IPS-11a (cell line): ENCODE data around the gene CD244.

ENCODE experiments used
- H3K4me3 ChIP-seq: one replicate; pipeline ENCODE4 v1.5.1; 2013; ENCODE audit warnings: low read depth, low read length, control low read depth

CD244 gene

DNA sequence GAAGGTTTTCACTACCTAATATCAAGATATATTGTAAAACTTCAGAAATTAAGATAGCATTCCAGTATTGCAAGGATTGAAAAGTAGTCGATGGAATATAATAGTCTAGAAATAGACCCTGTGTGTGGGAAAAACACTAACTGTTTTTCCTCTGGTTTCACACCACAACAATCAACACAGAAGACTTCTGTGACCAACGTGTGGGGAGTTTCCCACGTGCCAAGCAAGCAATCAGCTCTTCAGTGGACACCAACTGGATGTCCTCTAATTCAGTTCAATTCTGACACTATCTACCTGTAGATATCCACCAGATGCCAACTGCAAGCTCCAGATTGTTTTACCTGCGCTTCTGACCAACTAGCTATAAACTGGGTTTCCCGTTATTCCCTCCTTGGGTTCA is 12.1 kb downstream of the CD244 start:
- no peak overlapping the region for H3K4me3 ChIP-seq

DNA sequence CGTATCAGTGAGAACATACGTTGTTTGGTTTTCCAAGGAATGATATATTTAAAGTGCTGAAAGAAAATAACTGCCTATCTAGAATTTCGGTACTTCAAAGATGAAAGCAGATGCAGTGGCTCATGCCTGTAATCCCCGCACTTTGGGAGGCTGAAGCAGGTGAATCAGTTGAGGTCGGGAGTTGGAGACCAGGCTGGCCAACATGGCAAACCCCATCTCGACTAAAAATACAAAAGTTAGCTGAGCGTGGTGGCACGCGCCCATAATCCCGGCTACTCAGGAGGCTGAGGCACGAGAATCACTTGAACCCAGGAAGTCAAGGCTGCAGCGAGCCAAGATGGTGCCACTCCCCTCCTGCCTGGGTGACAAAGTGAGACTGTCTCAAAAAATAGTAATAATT is 16.4 kb downstream of the CD244 start:
- H3K4me3 ChIP-seq: no peak overlapping the region

DNA sequence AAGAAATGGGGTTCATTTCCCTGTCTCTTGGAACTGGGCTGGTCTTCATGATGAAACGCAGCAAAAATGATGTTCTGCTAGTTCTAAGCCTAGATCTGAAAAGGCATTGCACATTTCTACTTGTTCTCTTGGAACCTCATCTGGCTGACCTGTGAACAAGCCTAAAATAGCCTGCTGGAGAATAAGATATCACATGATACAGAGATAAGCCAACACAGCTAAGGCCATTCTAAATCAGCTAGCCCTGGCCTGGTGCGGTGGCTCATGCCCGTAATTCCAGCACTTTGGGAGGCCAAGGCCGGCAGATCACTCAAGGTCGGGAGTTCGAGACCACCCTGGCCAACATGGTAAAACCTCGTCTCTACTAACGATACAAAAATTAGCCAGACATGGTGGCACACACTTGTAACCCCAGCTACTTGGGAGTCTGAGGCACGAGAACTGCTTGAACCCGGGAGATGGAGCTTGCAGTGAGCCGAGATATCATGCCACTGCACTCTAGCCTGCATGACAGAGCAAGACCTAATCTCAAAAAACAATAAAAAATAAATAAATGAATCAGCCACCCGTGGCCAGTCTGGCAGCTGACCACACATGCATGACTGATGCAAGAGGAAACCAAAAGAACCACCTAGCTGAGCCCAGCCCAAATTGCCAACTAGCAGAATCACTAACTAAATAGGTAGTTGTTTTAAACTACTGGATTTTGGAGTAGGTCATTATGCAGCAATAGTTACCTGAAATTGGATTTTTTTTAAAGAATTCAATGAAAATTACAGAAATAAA is 18.0 kb downstream of the CD244 start:
- no peak overlapping the region for H3K4me3 ChIP-seq

DNA sequence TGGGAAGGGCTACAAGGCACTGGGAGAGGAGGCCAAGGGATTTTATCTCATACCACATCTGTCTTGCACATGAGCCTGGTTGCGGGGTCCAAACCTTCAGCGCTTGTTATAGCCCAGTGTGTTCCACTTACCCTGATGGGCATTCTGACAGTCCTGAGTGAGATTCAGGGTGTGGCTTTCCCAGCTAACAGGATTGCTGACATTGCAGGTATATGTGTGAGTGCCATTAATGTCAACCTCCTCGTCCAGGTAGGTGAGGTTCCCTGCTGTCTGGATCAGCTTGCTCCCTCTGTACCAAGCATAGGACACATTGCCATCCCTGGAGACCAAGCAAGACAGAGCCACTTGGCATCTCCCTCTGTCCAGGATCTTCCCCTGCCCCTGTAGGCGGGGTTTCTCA is 21.6 kb downstream of the CD244 start:
- H3K4me3 ChIP-seq: no peak overlapping the region

DNA sequence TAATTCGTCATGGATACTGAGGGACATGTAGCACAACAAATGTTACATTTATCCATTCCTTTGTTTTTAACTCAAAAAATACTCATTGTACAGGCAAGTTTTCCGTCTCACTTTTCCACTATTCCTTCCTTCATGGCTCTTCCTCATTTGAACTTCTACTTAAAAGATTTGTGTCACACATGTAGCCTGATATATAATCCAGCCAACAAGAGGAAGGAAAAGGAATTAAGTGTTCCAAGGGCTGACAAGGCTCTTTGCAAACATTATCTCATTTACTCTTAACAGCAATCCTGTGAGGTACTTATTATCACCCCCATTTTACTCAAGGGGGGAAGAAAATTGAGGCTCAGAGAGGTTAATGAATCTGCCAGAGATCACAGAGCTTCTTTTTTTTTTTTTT is 22.9 kb downstream of the CD244 start:
- H3K4me3 ChIP-seq: no peak overlapping the region

DNA sequence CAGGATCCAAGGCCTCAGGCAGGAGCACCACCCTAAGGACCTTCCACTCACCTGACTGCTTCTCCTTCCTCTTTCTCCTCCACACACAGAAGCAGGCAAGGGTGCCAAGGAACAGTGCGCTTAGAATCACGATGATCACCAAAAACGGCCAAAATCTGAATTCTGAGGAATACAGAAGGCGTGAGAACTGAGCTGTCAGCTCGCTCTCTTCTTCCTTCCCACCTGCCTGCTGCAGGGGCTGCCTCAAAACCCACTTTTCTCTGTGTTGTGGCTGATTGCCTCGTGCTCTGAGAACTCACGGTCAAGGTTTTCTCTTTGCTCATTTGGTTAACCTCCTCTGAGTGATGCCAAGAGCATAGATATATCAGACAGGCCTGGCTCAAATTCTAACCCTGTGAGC is 23.8 kb downstream of the CD244 start:
- no peak overlapping the region for H3K4me3 ChIP-seq

DNA sequence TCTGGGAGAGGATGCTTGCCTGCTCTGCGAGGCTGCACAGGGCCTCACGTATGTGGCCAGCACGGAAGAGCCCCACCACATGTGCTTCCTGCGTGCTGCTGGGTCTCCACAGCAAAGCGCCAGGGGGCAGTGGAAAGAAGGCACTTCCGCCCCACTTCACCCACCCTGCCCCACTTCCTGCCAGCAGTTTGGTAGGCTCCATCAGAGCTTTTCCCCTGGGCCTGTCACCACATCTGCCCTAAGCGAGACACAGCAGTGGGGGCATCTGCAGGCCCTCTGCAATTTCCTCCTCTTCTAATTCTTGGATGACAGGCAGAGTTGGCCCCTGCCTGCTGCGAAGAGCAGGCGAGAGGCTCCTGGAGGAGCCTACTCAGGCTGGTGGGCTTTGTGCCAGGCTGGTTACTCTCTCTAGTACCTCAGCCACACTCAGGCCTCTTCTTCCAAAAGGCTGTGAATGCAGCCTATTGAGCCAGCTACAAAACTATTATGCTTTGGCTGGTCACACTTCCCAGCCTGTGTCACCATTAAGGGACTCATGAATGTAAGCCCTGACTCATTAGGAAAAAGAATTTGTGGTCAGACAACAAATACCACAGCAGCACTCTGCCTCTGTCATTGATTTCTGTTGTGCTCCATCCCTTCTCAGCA is 25.0 kb downstream of the CD244 start:
- no peak overlapping the region for H3K4me3 ChIP-seq

DNA sequence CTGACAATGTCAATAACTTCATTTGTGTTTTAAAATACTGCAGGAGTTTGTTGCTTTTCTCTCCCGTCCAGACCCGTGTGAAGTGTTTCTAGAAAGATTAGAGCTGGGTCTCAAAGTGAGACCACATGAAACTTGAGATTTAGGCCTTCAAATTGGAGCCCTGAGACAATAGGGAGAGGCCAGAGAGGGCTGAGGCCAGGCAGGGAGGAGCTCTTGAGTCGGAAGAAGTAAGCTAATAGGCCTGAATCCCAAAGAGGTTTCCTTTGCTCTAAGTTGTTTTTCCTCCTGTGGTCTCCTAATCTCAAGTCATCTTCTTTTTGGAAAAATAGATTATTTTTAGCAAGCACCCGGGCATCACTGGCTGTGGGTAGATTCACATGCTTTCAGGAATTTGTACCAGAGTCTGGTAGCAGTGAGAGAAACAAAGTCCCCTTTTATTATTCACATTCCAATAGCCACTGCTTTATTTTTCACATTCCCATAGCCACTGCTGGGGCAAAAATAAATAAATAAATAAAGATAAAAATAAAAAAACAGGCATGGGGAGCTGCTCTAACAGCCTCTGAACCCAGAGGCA is 25.6 kb downstream of the CD244 start:
- no peak overlapping the region for H3K4me3 ChIP-seq

DNA sequence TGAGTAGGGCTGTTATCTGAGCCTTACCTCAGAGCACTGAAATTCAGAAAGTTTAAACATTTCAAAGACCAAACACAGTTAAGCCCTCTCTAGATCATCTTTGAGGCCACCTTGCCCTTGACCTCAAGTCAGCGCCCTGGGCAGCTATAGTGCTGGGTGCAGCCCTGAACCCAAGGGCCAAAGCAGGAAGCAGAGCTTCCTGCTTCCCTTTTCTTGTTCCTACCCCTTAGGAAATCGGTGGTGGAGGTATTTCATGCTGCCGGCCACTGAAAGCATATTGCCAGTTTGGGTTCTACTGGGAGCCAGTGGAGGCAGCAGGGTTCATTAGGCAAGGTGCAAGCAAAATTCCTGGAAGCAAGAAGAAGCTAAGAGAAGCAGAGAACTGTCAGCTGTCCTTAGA is 26.1 kb downstream of the CD244 start:
- no peak overlapping the region for H3K4me3 ChIP-seq

DNA sequence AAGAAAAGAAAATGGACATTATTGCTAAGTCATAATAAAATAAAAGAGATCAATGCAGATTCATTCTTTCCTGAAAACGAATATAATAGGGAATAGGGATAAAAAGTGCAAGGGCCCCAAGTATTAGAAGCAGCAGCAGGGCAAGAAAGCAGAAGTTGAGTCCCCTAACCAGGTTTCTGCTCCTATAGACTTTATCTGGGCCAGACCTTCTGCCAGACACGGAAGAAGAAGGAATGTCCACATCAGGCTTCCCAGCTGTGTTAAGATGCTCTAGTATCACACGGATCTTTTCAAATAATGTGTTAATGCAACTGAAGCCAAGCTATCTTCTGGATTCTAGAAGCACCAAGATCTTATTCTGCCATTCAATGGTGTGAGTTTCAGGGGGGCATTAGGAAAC is 26.9 kb downstream of the CD244 start:
- H3K4me3 ChIP-seq: no peak overlapping the region

DNA sequence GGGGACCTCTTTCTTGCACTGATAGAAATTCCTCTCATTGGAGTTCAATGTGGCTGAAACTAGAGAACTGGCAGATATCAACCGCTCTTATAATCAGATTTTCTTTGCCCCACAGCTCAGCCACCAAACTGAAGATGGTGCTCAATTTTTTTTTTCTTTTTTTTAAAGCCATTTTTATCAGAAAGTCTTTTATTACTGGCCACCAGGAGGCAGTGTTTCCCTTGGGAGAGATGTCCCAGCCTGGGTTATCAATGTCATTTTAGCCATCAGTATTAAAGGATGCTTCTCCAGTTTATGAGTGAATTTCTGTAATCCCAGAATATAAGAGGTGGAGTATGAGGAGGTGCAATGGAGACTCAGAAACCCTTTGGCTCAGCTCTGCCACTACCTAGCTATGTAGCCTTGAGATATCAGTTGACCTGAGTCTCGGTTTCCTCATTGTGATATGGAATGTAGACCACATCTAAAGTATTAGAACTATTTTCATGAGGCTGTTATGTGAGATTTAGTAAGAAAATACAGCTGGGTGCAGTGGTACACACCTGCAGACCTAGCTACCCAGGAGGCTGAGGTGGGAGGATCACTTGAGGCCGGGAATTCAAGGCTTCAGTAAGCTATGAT is 27.6 kb downstream of the CD244 start:
- H3K4me3 ChIP-seq: no peak overlapping the region

DNA sequence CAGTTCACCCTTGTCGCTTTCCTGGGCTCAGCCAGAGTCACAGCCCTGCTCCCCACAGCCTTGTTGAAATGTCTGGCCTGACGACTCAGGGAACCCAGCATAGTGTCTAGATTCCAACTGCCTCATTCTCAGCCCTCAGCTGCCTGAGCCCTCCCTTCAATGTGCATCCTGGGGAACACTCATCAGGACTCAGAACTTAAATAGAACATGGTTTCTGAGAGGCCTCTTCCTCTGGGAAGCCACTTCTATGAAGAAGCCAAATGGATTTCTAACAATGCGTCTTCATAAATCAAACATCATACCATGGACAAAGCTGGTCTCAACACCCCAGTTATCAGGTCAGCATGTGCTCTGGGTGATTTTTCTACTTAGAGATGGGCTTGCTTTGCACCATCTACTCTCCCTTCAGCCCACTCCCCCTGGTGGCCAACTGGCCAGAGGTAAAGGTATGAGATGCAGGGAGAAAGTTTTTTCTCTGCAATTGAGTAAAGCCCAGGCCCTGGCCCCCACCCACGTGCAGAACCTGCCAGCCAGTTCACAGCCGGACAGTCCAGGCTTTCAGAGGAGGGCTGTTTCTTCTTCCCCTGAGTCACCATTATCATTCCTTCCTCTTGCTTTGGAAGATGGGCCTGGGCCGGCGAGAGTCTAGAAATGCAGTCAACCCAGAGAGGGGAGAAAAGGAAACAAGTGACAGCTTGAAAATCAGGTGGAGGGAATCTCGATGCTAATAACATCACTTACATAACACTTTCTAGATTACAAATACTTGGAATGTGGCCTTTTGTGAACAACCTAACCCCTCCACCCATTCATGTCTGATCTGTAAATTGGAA is 32.1 kb downstream of the CD244 start:
- H3K4me3 ChIP-seq: no peak overlapping the region

DNA sequence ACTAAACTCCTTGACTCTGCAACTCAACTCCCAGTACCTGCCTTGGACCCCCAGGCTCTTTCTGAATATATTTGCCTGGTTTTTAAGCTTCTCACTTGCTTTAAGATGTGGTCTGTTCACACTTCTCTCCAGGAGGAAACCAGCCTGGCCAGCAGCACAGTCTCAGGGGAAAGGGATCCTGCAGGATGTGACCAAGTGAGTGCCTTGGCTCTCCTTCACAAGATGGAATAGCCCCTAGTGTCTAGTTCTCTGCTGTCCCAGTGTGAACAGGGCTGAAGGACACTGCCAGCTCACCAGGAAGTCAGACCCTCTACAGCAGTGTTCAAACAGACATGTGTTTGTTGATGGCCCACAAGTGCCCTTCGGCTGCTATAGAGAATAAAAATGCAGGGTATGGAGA is 32.9 kb downstream of the CD244 start:
- no peak overlapping the region for H3K4me3 ChIP-seq

DNA sequence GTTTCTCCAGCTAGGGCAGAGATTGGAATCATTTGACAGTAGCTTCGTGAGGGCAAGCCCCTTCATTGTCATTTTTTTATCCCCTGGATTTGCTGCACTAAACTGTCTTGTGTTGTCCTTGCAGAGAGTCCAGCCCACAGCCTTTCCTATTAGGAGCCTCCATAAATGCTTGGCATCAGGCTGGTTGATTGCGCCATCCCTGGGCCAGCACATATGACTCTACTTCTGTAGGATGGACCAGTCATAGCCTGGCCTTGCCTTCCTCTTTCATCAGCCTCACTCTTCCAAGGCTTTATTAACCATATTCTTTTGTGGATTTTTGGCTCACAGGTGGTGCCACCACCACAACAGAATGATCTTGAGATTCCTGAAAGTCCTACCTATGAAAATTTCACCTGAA is 35.3 kb downstream of the CD244 start:
- H3K4me3 ChIP-seq: no peak overlapping the region

DNA sequence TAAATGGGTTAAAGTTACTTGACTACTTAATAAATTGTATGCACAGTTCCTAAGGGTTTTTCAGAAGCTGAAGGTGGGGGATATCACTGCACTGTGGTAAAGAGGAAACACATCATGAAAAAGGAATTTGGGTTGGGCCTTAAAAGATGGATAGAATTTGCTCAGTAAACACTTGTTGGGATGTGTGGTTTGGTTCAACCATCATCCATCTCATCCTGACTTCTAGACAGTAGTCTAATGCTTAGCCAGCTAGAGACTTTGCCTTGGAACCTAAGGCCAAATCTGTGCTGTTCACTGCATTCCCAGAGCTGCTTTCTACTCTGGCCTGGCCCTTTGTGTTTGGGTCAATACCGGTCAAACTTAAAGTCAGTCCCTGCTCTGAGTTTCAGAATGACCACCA is 36.1 kb downstream of the CD244 start:
- H3K4me3 ChIP-seq: no peak overlapping the region

DNA sequence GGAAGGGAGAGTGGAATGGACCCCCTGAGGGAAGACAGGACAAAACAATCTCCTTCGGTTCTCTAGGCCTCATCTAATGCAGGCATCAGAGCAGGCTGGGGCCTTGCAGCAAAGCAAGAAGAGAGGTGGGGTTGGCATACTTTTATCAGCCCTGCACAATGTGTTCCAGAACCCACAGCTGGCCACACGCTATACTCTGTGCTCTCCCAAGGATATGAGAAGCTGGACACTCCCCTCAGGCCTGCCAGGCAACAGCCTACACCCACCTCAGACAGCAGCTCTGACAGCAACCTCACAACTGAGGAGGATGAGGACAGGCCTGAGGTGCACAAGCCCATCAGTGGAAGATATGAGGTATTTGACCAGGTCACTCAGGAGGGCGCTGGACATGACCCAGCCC is 39.4 kb downstream of the CD244 start:
- no peak overlapping the region for H3K4me3 ChIP-seq

DNA sequence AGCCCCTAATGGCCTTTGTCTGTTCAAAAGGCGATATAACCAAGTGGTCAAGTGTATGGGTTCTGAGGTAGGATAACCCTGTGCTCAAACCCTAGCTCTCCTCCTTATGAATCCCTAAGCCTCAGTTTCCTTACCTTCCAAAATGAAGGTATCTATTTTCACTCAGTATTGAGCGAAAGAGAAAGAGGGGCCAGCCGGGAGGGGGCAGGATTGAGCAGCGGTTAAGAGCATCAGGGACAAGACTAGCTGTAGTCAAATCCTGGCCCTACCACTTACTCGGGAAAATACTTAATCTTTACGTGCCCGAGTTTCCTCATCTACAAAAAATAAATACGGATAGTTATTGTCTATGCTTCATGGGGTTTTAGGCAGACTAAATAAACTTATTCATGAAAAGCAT is 41.1 kb downstream of the CD244 start:
- H3K4me3 ChIP-seq: no peak overlapping the region

DNA sequence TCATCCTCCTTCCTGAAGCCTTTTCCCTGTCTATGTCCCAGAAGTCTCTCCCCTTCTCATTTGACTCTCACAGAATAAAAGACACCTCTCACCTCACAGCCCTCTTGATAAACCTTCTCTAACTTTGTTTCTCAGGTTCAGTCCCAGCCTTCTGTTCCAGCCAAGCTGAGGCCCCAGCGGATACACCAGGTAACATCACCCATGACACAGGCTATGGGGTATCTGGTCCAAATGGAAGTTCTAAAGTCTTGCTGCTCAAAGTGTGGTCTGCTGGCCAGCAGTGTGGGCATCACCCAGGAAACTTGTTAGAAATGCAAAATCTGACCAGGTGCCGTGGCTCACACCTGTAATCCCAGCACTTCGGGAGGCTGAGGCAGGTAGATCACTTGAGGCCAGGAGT is 43.5 kb downstream of the CD244 start:
- H3K4me3 ChIP-seq: no peak overlapping the region

DNA sequence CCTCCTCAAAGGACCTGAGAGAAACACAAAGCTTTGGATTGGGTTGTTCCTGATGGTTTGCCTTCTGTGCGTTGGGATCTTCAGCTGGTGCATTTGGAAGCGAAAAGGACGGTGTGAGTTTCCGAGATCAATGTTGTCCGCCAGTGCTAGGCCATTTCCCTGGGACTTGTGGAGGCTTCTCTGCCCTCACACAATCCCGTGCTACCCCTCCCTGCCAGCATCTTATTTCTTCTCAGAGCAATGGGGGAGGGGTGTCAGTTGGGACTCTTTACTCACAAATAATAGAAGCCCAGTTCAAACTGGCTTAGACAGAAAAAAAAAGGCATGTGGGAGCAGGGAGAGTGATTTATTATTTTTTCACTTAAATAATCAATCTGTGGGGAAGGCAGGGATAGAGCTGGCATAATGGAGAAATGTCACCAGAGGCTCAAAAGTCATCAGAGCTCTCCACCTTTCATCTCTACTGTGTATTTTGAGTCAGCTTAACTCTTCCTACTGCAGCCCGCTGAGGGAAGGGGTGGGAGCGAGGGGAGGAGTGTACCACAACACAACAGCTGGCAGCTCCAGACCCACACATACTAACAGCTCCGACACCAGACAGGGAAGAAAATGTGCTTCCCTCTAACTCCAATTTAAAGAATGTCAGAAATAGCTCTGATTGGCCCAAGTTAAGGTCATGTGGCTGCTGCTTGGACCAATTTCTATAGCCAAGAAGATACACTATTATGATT is 44.3 kb downstream of the CD244 start:
- H3K4me3 ChIP-seq: no peak overlapping the region

DNA sequence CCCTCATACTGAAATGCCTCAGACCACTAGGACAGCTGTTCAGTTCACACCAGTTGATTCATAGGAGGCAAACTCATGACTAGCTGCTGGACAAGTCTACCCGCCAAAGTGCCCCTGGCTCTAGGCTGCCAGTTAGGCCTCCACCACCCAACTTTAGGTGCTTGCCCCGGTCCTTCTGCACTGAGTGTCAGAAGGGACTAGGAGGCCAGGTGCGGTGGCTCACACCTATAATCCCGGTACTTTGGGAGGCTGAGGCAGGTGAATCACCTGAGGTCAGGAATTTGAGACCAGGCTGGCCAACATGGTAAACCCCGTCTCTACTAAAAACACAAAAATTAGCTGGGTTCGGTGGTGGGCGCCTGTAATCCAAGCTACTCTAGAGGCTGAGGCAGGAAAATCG is 47.8 kb downstream of the CD244 start:
- no peak overlapping the region for H3K4me3 ChIP-seq

DNA sequence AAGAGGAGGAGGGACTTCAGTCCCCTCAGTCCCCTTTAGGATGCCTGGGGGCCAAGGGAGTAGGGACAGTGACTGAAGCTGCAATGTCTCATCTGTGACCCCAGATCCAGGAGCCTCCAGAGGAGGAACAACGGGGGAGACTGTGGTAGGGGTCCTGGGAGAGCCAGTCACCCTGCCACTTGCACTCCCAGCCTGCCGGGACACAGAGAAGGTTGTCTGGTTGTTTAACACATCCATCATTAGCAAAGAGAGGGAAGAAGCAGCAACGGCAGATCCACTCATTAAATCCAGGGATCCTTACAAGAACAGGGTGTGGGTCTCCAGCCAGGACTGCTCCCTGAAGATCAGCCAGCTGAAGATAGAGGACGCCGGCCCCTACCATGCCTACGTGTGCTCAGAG is 48.4 kb downstream of the CD244 start:
- no peak overlapping the region for H3K4me3 ChIP-seq
